Suprapubic skin (tissue), 4 donors: ENCODE results near the gene KCNIP4. TPM values are rescaled to one million over a fixed set of nuclear protein-coding genes. Genes with fewer than 3 reads are reported as not detected.

Experiments used
- DNase-seq, 2 donors: peaks; one replicate each; pipeline ENCODE4 v3.0.0-alpha.2; 2019; ENCODE audit warnings: low spot score in 2 of 2
- H3K27ac ChIP-seq: fragments of 200-600 bp; sonication (generic); one replicate; pipeline ENCODE4 v1.5.1; 2019
- H3K27me3 ChIP-seq: fragments of 200-600 bp; sonication (generic); one replicate; pipeline ENCODE4 v1.5.1; 2019
- H3K36me3 ChIP-seq: fragments of 200-600 bp; sonication (generic); one replicate; pipeline ENCODE4 v1.5.1; 2019
- H3K4me1 ChIP-seq: fragments of 200-600 bp; sonication (generic); one replicate; pipeline ENCODE4 v1.5.1; 2019
- H3K4me3 ChIP-seq: fragments of 200-600 bp; sonication (generic); one replicate; pipeline ENCODE4 v1.5.1; 2019; ENCODE audit warnings: mild to moderate bottlenecking
- H3K9me3 ChIP-seq: fragments of 200-600 bp; sonication (generic); one replicate; pipeline ENCODE4 v1.5.1; 2019
- CTCF ChIP-seq, 2 donors: fragments of 200-600 bp in 1 of 2; fragments of 450-650 bp in 1 of 2; sonication (generic) in 1 of 2; IDR thresholded peaks; one replicate each; pipeline ENCODE4 v1.5.1; 2016 to 2019; ENCODE audit warnings: antibody characterized with exemption in 2 of 2, mild to moderate bottlenecking in 1 of 2, moderate library complexity in 1 of 2
- EP300 ChIP-seq: sonication (generic); formaldehyde crosslinking; IDR thresholded peaks from one replicate; pipeline ENCODE4 v1.6.1; 2017; ENCODE audit warnings: antibody characterized with exemption
- POLR2A ChIP-seq, 2 donors: fragments of 450-650 bp; IDR thresholded peaks; one replicate each; pipeline ENCODE4 v1.6.1; 2017; ENCODE audit warnings: antibody characterized with exemption in 2 of 2, mild to moderate bottlenecking in 2 of 2, moderate library complexity in 2 of 2
- POLR2AphosphoS5 ChIP-seq, 3 donors: sonication (generic); formaldehyde crosslinking; IDR thresholded peaks; one replicate each; pipeline ENCODE4 v1.6.1; 2017; ENCODE audit warnings: antibody characterized with exemption in 3 of 3
- WGBS: methylation state at CpG from one replicate; pipeline ENCODE4 v1.1.5; 2018; 5-methylcytosine and 5-hydroxymethylcytosine counted together
- total RNA-seq, 4 donors: library from RNA; depleted of rRNA; stranded (reverse); fragments of >200 nt; gene quantifications; one replicate each; pipeline ENCODE4 v1.1.0, GENCODE V29; 2016

Gene KCNIP4
- total RNA-seq, 4 donors from 2014 or later: not detected

GRCh38 chr4:20987191-20987590, 961.4 kb downstream of the KCNIP4 start:
- Histone ChIP-seq H3K4me3 (no peak overlapping the region), H3K36me3 (no peaks in the 10 kb centered on the region), H3K9me3 (no peaks in the 10 kb centered on the region), H3K4me1 (no peaks in the 10 kb centered on the region), H3K27ac (no peak overlapping the region), H3K27me3 (peaks cover 6% of the 10 kb centered on the region)
- no peak for DNase-seq
- no peak for TF ChIP-seq CTCF (IDR thresholded peaks at IDR 0.05)
- TF ChIP-seq EP300: no peak
- no peak for TF ChIP-seq POLR2A (IDR thresholded peaks at IDR 0.05)
- TF ChIP-seq POLR2AphosphoS5 (IDR thresholded peaks at IDR 0.05): no peak
- 83% methylated on average over 2 of the region's 2 CpGs for WGBS

GRCh38 chr4:20984576-20984836, 964.1 kb downstream of the KCNIP4 start:
- no peak overlapping the region for H3K4me3 ChIP-seq
- TF ChIP-seq CTCF (IDR thresholded peaks at IDR 0.05) (no peak), POLR2AphosphoS5 (IDR thresholded peaks at IDR 0.05) (no peak), EP300 (no peak), POLR2A (IDR thresholded peaks at IDR 0.05) (no peak)

GRCh38 chr4:20983763-20984575, 964.6 kb downstream of the KCNIP4 start:
- Histone ChIP-seq H3K36me3 (no peaks in the 10 kb centered on the region), H3K27ac (no peak overlapping the region), H3K27me3 (peaks cover 6% of the 10 kb centered on the region), H3K9me3 (no peaks in the 10 kb centered on the region), H3K4me3 (no peak overlapping the region), H3K4me1 (no peaks in the 10 kb centered on the region)
- 9% methylated on average over 13 of the region's 31 CpGs for WGBS
- DNase-seq: no peak
- TF ChIP-seq EP300 (no peak), POLR2AphosphoS5 (IDR thresholded peaks at IDR 0.05) (no peak), POLR2A (IDR thresholded peaks at IDR 0.05) (no peak), CTCF (IDR thresholded peaks at IDR 0.05) (no peak)

More at GRCh38 chr4:20984576-20984836, 964.1 kb downstream of the KCNIP4 start:
- H3K27me3 ChIP-seq: peaks cover 6% of the 10 kb centered on the region
- H3K27ac ChIP-seq: no peak overlapping the region
- 72% methylated on average over 13 of the region's 13 CpGs for WGBS
- DNase-seq: no peak
- no peaks in the 10 kb centered on the region for H3K36me3 ChIP-seq
- no peaks in the 10 kb centered on the region for H3K4me1 ChIP-seq
- no peaks in the 10 kb centered on the region for H3K9me3 ChIP-seq

GRCh38 chr4:20982544-20982943, 966.0 kb downstream of the KCNIP4 start:
- no peak for DNase-seq
- TF ChIP-seq EP300 (no peak), POLR2A (IDR thresholded peaks at IDR 0.05) (no peak), CTCF (IDR thresholded peaks at IDR 0.05) (no peak), POLR2AphosphoS5 (IDR thresholded peaks at IDR 0.05) (no peak)
- WGBS: 80% methylated on average over 3 of the region's 3 CpGs
- Histone ChIP-seq H3K4me3 (no peak overlapping the region), H3K27me3 (peaks cover 6% of the 10 kb centered on the region), H3K9me3 (no peaks in the 10 kb centered on the region), H3K36me3 (no peaks in the 10 kb centered on the region), H3K4me1 (no peaks in the 10 kb centered on the region), H3K27ac (no peak overlapping the region)

GRCh38 chr4:20960291-20960690, 988.3 kb downstream of the KCNIP4 start:
- 53% methylated on average over 6 of the region's 6 CpGs for WGBS
- no peaks in the 10 kb centered on the region for H3K9me3 ChIP-seq
- H3K4me1 ChIP-seq: no peaks in the 10 kb centered on the region
- no peak overlapping the region for H3K4me3 ChIP-seq
- no peak overlapping the region for H3K27ac ChIP-seq
- no peaks in the 10 kb centered on the region for H3K27me3 ChIP-seq
- no peak for DNase-seq
- no peaks in the 10 kb centered on the region for H3K36me3 ChIP-seq
- no peak for TF ChIP-seq EP300
- TF ChIP-seq CTCF (IDR thresholded peaks at IDR 0.05): no peak
- no peak for TF ChIP-seq POLR2AphosphoS5 (IDR thresholded peaks at IDR 0.05)
- no peak for TF ChIP-seq POLR2A (IDR thresholded peaks at IDR 0.05)
